ENCODE results near the gene TNFRSF25.

The TNFRSF25 gene

DNA sequence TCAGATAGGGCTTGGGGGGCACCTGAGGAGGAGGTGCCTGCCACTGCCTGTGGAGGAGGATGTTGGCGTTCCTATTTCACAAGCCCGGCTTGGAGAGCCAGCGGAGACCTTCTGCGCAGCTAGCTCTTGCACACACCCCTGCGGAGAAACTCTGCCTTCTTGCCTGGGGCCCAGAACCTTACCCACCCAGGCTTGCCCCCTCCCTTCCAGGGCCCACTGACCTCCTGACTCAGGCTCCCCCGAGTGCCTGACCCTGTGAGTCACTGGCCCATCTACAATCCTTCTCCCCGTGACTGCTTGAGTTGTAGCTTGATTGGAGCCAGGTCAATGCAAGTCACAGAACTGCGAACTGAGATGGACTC is 49.7 kb downstream of the TNFRSF25 start:
- DNase-seq (ENCODE audit: low spot score), result no peak

DNA sequence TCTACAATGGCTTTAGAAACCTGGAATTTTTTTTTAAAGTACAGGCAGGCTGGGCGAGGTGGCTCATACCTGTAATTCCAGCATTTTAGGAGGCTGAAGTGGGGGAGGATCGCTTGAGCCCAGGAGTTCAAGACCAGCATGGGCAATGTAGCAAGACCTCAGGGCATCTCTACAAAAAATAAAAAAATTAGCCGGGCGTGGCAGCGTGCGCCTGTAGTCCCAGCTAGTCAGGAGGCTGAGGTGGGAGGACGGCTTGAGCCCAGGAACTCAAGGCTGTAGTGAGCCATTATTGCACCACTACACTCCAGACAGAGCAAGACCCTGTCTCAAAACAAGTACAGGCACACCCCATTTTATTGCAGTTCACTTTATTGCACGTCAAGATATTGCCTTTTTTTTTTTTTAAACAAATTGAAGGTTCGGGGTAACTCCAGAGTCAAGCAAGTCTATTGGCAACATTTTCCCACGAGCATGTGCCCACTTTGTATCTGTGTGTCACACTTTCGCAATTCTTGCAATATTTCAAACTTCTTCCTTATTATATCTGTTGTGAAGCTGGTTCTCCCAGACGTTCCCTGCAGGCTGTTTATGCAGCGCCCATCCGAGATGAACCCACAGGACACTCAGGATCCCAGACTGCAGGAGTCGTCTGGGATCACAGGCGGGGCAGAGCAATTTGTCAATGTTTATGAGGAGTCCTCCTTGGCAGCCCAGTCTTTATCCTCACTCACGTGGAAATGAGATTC is 50.9 kb downstream of the TNFRSF25 start:
- no peak for DNase-seq (ENCODE audit: low spot score)

DNA sequence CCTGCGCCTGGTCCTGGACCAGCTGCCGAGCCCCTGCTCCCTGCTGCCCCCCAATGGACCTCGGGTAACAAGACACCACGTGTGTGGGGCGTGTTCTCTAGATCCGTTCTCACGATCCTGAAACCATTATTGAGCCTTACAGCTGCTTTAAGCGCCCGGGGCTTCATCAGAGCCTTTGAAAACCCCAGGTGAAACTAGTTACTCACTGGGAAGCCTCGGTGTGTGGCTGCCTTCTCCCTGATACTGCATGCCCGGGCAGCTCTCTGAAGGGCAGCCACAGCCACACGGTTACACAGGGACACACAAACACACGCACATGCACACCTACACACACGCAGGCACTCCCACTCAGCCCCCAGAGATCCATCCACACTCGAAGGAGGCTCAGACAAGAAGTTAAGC is 51.5 kb downstream of the TNFRSF25 start:
- DNase-seq (ENCODE audit: low spot score), result peak; percentile 66

DNA sequence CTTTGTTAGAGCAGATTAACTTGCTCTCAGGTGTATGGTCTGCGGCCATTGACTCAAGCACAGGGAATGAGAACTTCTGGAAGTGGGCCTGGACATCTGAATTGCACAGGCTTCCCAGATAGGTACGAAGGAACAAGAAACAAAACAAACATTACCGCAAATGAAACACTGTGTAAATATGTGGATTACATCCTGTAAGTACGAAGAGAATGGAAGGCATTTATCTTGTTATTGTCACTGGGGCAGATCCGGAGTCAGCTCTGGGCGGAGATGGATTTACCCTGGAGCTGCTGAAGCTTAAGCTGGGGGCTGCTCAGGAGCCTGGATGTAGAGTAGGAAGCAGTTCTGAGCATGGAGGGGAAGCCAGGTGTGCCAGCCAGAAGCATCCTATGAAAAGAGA is 53.1 kb downstream of the TNFRSF25 start:
- no peak for DNase-seq (ENCODE audit: low spot score)
